NCI-H345 (cell line): ENCODE results near the gene SSBP4.
"Not testable (repeated sequence)": the region's sequence is repeated elsewhere in the genome, so short reads cannot be mapped to it uniquely, and the experiment has no call there.

Source experiments
- DNase-seq: peaks from one replicate; lab custom pipeline; 2025; lab: John Stamatoyannopoulos, UW

Gene SSBP4

DNA sequence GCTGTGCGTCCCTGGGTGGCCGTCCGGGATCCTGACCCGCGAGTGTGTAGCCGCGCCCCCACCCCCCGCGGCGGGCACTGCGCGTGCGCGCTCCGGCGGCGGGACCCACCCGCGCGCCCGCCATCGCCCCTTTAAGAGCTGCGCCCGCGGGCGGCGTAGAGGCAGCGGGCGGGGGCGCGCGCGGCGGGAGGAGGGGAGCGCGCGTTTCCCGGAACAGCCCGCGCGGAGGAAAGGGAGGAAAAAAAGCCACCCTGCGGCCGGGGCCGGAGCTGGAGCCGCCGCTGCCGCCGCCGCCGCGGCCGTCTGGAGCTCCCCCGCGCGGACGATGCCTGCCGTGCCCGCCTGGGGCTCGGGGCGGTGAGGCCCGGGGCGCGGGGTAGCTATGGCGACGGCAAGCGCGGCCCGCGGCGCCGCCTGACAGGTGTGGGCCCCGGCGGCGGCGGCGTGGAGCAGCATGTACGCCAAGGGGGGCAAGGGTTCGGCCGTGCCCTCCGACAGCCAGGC is at the start of gene SSBP4:
Gene SSBP4 (plus strand): TSS at position 204 of the 504 bp plus-strand sequence. CDS start 251 bp downstream, at position 455.
- DNase-seq, result peak; percentile 71

DNA sequence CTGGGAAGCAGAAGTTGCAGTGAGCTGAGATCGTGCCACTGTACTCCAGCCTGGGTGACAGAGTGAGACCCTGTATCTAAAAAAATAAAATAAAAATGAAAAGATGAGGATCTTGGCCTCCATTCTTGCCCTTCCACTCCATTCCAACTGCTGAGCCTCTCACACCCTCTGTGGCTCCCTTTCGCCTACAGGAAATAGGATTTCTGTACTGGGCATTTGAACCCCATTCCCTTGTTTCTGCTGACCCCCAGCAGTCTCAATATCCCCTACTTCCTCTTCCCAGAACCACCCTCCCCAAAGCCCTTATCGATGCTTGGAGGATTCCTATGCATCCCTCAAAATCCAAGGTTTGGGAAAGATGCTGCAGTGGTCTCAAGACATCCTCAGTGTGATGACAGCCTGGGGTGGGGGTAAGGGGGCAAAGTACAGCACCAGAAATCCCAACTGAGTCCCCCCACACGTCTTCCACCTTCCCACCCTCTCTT is 45.7 kb upstream of the SSBP4 start:
- DNase-seq, result no peak

DNA sequence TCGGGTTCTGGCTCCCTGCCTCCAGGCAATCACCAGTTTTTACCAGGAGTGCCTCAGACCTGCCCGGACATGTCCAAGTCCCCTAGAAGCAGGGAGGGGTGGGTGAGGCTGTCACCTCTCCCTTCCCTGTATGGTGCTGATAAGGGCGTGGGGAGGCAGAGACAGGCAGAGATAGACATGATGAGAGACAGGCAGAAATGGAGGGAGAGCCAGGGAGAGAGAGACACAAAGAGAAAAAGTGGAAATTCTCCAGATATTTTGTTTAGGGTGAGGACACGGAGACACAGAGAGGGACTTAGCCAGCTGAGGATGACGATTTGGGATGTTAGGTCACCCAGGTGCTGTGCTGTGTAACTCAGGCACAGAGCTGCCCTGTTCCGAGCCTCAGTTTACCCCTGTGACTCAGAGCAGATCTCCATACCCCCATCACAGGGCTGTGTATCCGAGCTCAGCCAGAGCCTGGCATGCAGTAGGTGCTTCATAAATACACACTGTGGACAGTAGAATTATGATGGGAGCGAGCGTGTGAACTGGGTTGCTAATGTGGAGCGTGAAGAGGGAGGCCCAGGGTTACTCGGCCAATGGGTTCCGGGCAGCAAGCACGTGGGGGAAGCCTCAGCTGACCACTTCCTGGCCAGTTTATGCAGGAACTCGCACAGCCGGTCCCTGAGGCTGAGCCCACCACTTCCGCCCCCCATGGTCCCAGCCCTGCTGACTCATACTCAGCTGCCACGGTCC is 45.1 kb upstream of the SSBP4 start:
- DNase-seq, result peak; percentile 69

DNA sequence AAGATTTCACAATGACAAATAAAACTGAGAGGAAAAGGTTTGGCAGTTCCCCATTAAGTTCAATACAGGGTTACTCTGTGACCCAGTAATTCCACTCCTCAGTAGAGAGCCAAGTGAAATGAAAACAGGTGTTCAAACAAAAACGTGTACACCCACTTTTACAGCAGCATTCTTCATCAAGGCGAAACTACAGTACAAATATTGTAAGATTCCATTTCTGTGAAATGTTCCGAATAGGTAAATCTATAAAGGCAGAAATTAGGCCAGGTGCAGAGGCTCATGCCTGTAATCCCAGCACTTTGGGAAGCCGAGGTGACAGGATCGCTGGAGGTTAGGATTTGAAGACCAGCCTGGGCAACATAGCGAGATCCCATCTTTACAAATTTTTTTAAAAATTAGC is 42.2 kb upstream of the SSBP4 start:
- DNase-seq, result peak; percentile 29

DNA sequence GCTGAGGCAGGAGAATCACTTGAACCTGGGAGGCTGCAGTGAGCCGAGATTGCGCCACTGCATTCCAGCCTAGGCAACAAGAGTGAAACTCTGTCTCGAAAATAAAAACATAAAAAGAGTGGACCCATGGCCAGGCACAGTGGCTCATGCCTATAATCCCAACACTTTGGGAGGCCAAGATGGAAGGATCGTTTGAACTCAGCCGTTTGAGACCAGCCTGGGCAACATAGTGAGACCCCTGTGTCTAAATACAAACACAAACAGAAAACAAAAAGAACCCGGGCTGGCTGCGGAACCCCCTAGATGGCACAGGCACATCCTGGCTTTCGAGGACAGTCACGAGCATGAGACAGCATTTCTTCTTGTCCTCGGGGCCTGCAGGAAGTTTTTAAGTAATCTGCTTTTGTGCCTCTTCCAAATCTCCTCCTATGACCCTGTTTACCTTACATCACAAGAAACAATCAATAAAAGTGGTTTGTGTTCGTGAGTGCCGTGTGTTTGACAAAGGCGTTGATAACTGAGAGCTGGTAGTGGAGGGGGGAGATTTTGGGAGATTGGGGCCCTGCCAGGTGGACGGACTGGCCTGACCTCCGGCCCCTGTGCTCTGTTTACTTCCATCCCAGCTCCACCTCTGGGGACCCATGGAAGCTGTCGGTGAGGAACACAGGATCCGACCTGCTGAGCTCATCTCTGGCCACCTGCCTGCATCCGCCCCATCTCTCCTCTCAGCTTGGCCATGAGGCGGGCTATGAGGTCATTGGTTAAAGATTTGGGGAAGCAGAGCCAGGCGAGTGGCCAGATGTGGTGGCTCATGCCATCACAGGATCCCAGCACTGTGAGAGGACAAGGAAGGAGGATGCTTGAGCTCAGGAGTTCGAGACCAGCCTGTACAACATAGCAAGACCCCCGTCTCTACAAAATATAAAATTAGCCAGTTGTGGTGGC is 39.1 kb upstream of the SSBP4 start:
- DNase-seq, result peak; percentile 27

DNA sequence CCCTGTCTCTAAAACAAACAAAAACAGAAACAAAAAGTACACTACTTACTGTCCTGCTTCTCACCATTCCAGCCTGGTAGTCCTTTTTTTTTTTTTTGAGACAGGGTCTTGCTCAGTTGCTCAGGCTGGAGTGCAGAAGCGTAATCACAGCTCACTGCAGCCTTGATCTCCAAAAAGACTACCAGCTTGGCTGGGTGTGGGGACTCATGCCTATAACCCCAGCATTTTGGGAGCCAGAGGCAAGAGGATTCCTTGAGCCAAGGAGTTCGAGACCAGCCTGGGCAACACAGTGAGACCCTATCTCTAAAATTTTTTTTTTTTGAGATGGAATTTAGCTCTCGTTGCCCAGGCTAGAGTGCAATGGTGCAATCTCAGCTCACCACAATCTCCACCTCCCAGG is 38.4 kb upstream of the SSBP4 start:
- no peak for DNase-seq

DNA sequence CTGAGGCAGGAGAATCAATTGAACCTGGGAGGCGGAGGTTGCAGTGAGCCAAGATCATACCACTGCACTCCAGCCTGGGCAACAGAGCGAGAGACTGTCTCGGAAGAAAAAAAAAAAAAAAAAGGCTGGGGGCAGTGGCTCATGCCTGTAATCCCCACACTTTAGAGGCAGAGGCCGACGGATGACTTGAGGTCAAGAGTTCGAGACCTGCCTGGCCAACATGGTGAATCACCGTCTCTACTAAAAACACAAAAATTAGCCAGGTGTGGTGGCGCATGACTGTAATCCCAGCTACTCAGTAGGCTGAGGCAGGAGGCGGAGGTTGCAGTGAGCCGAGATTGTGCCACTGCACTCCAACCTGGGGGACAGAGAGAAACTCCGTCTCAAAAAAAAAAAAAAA is 35.6 kb upstream of the SSBP4 start:
- not testable (repeated sequence) for DNase-seq

DNA sequence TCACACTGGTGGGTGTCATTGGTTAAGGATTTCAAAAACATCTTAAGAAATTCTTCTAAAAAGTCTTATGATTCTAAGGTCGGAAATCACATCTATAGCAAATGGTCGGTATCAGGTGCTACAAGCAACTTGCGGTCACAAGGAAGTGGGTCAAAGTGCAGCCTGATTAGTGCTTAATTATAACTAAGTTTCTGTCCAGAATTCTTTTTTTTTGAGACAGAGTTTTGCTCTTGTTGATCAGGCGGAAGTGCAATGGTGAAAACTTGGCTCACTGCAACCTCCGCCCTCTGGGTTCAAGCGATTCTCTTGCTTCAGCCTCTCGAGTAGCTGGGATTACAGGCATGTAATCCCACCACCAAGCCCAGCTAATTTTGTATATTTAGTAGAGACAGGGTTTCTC is 34.4 kb upstream of the SSBP4 start:
- DNase-seq, result no peak

DNA sequence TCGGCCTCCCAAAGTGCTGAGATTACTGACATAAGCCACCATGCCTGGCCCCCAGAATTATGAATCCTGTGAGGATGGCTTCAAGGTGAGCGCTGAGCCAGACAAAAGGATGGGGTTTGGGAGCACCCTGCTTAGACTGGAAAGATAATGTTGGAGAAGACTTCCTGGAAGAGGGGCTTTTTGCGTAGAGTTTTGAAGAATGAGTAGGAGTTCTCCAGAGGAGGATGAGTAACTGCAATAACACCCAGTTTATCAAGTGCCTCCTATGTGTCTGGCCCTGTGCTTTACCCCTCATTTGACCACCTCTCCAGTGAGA is 33.9 kb upstream of the SSBP4 start:
- DNase-seq, result no peak

DNA sequence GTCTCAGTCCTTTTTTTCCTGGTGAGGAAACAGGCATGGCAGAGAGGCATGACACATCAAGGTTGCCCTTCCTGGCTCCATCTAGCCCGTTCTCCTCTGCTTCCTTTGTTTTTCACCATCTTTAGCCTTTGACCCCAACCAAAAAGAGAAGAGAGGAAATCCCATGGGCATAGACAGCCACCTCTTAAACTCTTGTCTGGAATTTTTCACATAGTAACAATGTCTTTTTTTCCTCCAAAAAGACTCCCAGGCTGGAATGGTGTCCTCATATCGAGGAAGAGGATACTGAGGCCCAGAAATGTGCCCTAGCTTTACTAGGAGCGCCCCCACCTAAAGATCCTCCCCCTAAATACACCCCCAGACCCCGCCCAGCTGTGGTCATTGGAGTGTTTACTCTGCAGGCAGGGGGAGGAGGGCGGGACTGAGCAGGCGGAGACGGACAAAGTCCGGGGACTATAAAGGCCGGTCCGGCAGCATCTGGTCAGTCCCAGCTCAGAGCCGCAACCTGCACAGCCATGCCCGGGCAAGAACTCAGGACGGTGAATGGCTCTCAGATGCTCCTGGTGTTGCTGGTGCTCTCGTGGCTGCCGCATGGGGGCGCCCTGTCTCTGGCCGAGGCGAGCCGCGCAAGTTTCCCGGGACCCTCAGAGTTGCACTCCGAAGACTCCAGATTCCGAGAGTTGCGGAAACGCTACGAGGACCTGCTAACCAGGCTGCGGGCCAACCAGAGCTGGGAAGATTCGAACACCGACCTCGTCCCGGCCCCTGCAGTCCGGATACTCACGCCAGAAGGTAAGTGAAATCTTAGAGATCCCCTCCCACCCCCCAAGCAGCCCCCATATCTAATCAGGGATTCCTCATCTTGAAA is 33.3 kb upstream of the SSBP4 start, which contains the start of gene GDF15:
Gene GDF15 (plus strand): TSS at position 484 of the 868 bp plus-strand sequence. CDS start 32 bp downstream, at position 516.
- no peak for DNase-seq

DNA sequence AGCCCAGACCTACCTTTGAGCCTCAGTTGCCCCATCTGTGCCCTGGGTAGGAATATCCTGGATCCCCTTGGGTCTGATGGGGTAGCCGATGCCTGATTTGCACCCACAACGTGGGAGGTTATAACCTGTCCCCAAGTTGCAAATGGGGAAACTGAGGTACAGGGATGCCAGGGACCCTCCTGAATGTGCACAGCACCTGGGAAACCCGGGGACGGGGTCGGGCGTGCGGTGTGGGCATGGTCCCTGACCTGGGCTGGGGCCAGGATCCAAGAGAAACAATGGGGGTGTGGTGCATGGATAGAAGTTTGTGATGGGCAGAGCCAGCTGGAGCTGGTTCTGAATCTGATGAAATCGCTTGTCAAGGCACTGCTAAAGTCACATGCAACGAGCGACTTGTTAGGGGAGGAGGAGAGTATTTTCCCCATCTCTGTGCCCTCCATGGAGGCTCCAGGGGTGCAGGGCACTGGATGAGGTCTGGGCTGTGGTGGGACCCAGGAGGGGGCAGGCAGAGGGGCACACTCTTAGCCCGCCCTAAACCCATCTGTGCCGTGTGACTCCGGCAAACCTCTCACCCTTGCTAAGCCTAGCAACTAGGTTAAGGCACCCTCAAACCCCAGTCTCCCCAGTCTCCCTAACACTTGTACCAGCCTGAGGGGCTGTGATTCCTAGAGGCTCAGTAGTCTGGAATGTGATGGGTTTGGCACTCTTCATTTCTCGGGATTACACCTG is 32.5 kb upstream of the SSBP4 start:
- no peak for DNase-seq

DNA sequence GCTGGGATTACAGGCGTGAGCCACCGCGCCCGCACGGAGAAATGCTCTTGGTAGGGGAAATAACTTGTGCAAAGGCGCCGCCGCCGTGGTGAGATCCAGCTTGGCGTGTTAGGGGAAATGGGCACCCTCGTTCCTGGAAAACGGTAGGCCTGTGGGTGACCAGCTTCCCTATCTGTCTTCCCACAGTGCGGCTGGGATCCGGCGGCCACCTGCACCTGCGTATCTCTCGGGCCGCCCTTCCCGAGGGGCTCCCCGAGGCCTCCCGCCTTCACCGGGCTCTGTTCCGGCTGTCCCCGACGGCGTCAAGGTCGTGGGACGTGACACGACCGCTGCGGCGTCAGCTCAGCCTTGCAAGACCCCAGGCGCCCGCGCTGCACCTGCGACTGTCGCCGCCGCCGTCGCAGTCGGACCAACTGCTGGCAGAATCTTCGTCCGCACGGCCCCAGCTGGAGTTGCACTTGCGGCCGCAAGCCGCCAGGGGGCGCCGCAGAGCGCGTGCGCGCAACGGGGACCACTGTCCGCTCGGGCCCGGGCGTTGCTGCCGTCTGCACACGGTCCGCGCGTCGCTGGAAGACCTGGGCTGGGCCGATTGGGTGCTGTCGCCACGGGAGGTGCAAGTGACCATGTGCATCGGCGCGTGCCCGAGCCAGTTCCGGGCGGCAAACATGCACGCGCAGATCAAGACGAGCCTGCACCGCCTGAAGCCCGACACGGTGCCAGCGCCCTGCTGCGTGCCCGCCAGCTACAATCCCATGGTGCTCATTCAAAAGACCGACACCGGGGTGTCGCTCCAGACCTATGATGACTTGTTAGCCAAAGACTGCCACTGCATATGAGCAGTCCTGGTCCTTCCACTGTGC is 30.9 kb upstream of the SSBP4 start:
- DNase-seq, result peak; percentile 87

DNA sequence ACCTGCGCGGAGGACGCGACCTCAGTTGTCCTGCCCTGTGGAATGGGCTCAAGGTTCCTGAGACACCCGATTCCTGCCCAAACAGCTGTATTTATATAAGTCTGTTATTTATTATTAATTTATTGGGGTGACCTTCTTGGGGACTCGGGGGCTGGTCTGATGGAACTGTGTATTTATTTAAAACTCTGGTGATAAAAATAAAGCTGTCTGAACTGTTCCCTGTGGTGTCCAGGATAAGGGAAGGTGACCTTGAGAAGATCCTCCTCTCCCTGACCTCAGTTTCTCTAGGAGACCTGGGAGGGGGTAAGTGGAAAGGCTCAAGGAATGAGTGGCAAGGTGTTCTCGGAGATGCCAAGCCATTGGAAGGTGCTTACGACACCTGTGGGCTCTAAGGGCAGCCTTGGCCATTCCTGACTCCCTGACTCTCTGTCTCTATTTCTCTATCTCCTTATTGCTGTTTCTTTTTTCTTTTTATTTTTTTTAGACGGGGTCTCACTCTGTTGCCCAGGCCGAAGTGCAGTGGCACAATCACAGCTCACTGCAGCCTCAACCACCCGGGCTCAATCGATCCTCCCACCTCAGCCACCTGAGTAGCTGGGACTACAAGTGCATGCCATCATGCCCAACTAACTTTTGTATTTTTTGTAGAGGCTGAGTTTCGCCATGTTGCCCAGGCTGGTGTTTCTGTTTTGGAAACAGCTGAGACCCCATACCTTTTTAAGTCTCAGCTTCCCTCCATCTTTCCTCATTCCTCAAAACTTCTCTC is 30.1 kb upstream of the SSBP4 start:
- DNase-seq, result no peak

DNA sequence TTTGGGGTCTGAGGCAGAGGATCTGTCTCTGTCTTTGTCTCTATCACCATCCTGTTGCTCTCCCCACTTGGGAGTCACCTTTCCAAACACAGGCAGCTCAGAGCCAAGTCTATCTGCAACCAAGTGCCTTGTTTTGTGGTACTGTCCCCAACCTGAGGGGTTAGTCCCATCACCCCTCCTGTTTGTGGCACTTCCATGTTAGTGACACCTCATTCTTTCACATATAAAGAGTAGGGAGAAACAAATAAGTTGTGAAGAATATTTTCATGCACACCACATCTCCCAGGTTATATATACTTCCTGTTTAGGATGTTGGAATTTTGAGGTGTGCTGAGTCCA is 29.5 kb upstream of the SSBP4 start:
- no peak for DNase-seq

DNA sequence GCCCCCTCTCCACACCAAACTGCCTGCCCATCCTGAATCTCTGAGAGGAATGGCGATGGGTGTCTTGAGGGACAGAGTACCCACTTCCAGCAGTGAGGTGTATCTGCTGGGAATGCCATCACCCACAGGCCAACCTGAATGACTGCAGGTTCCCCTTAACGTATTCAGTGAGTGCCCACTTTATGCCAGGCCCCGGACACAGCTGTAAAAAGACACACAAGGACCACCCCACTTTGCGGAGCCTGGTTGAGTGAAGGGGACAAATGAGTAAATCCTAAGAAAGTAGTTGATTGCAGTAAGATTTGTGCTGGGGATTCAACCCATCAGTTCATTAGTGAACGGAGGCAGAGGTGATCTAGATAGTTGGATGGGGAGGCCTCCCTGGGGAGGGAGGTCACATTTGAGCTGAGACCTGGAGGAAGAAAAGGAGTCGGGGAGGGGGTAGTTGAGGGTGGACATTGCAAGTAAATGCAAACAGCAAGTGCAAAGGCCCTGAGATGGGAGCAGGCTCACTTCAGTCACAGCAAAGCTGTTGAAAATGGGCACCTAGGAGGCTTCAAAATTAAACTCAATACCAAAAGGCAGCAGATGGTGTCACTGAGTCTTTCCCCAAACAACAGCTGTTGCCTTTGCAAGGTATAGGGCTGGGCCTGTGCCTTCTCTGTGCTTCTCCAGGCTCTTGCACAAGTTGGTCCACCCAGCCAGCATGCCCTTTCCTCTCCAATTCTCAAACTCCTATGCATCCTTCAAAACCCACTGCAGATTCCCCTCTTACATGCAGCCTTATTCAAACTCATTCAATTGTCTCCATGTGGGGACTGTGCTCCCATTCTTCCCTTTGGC is 28.9 kb upstream of the SSBP4 start:
- DNase-seq, result no peak

DNA sequence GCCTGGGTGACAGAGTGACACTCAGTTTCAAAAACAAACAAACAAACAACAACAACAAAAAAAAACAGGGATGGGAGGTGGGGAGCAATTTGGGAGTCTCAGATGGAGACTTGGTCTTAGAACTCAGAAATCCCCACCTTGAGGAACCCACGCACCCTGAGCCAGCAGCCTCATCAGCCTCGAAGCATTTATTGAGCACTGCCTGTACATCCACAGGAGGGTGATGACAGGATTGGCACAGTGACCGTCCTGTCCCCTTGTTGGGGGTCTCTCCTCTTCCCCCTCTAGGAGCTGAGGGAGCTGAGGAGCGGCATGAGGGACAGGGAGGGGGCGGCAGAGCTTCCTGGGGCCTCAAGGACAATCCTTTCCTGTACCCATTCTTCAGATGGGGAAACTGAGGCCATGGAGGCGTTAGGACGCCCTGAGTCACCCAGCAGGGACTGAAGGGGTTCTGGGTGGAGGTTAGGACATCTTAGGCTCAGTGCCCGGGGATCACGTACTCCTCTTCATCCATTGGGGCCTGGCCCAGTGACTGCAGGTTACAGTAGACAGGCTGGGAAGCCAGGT is 27.6 kb upstream of the SSBP4 start:
- DNase-seq, result no peak

DNA sequence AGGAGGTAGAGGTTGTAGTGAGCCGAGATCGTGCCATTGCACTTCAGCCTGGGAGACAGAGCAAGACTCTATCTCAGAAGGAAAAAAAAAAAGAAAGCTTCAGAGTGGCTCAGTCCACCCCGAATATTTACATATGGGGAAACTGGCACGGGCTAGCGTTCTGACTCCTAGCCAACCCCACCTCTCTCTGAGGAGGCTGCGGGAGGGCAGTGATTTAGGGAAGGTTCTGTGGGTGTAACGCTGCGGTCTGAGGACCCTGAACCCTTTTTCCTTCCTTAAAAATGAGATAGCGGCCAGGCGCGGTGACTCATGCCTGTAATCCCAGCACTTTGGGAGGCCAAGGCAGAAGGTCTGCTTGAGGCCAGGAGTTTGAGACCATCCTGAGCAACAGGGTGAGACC is 26.8 kb upstream of the SSBP4 start:
- DNase-seq, result no peak

DNA sequence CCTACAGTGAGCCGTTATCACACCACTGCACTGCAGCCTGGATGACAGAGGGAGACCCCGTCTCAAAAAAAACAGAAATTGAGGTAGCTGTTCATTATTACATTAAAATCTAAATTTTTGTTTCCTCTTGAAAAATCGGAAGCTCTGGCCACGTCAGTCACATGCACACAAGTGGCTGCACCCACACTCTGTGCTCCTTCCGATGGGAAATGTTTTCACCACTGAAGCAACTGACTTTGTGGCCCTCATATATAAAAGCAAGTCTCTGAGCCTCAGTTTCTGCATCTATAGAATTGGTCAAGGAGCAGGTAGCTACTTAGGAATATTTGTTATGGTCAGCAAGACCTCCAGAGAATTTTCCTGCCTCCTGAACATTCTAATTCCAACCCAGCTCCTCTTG is 26.3 kb upstream of the SSBP4 start:
- no peak for DNase-seq
